ENCODE data around the gene ARHGEF17.

- TF ChIP-seq RAD21 (IDR thresholded peaks at IDR 0.05 in 1 of 2, conservative IDR thresholded peaks at IDR 0.05 in 1 of 2; ENCODE audit: low read depth in 2 of 2, low read length in 2 of 2): no peak
- TF ChIP-seq JUND (IDR thresholded peaks at IDR 0.05; ENCODE audit: low read length): no peak
- TF ChIP-seq CTCF (IDR thresholded peaks at IDR 0.05; ENCODE audit: control extremely low read depth in 1 of 3, insufficient read depth in 1 of 3, low read depth in 1 of 3, low read length in 3 of 3): no peak
- TF ChIP-seq YY1 (IDR thresholded peaks at IDR 0.05; ENCODE audit: low read depth, low read length): no peak
- no peak for TF ChIP-seq POLR2A (IDR thresholded peaks at IDR 0.05; ENCODE audit: control extremely low read depth in 1 of 2, low read depth in 2 of 2, low read length in 2 of 2)
- TF ChIP-seq KDM5A (IDR thresholded peaks at IDR 0.05; ENCODE audit: low read length): no peak
Observed at GRCh38 chr11:73267122-73267846, 40.8 kb upstream of the ARHGEF17 start.

Data from H1 (cell line).